ENCODE results near the gene CALCB.

Gene CALCB

GRCh38 chr11:15099267-15099666 lies 25.9 kb downstream of the CALCB start:
- H3K27me3 Mint-ChIP-seq: peaks cover 2% of the 10 kb centered on the region
- H3K4me3 Mint-ChIP-seq: no peak overlapping the region
- H3K9me3 Mint-ChIP-seq: no peaks in the 10 kb centered on the region
- no peak overlapping the region for H3K27ac Mint-ChIP-seq
- intact Hi-C loops (cut with micrococcal nuclease): no loop called here
- H3K36me3 Mint-ChIP-seq (ENCODE audit: low read depth): no peaks in the 10 kb centered on the region
- H3K4me1 Mint-ChIP-seq (ENCODE audit: low read depth): no peaks in the 10 kb centered on the region

- intact Hi-C loops (cut with micrococcal nuclease): loop anchor here (1.0 kb wide), 1 partner anchor 107 kb away; no protein-coding TSS in a partner anchor
- Mint-ChIP-seq H3K27ac (no peak overlapping the region), H3K36me3 (ENCODE audit: low read depth) (no peaks in the 10 kb centered on the region)
Measured at GRCh38 chr11:15101072-15101709, 27.8 kb downstream of the CALCB start.

GRCh38 chr11:15104166-15104565 lies 30.8 kb downstream of the CALCB start:
- Mint-ChIP-seq H3K27me3 (no peaks in the 10 kb centered on the region), H3K27ac (no peak overlapping the region), H3K4me3 (no peak overlapping the region), H3K9me3 (no peaks in the 10 kb centered on the region), H3K36me3 (ENCODE audit: low read depth) (no peaks in the 10 kb centered on the region), H3K4me1 (ENCODE audit: low read depth) (no peaks in the 10 kb centered on the region)
- intact Hi-C loops (cut with micrococcal nuclease): no loop called here

More at GRCh38 chr11:15101072-15101709, 27.8 kb downstream of the CALCB start:
- H3K4me1 Mint-ChIP-seq (ENCODE audit: low read depth): no peaks in the 10 kb centered on the region
- H3K27me3 Mint-ChIP-seq: peaks cover 2% of the 10 kb centered on the region
- no peaks in the 10 kb centered on the region for H3K9me3 Mint-ChIP-seq
- H3K4me3 Mint-ChIP-seq: no peak overlapping the region

GRCh38 chr11:15106201-15106965 lies 33.0 kb downstream of the CALCB start:
- no peak overlapping the region for H3K27ac Mint-ChIP-seq
- no peaks in the 10 kb centered on the region for H3K9me3 Mint-ChIP-seq
- H3K4me1 Mint-ChIP-seq (ENCODE audit: low read depth): no peaks in the 10 kb centered on the region
- H3K36me3 Mint-ChIP-seq (ENCODE audit: low read depth): no peaks in the 10 kb centered on the region
- H3K4me3 Mint-ChIP-seq: no peak overlapping the region
- intact Hi-C loops (cut with micrococcal nuclease): no loop called here
- H3K27me3 Mint-ChIP-seq: no peaks in the 10 kb centered on the region

- H3K4me1 Mint-ChIP-seq (ENCODE audit: low read depth): no peaks in the 10 kb centered on the region
- no peaks in the 10 kb centered on the region for H3K9me3 Mint-ChIP-seq
- H3K36me3 Mint-ChIP-seq (ENCODE audit: low read depth): no peaks in the 10 kb centered on the region
- intact Hi-C loops (cut with micrococcal nuclease): no loop called here
- H3K27ac Mint-ChIP-seq: no peak overlapping the region
- H3K27me3 Mint-ChIP-seq: no peaks in the 10 kb centered on the region
- no peak overlapping the region for H3K4me3 Mint-ChIP-seq
Measured at GRCh38 chr11:15107730-15108515, 34.5 kb downstream of the CALCB start.

GRCh38 chr11:15108592-15109130 lies 35.3 kb downstream of the CALCB start:
- no peak overlapping the region for H3K4me3 Mint-ChIP-seq
- peaks cover 3% of the 10 kb centered on the region for H3K27me3 Mint-ChIP-seq
- H3K27ac Mint-ChIP-seq: no peak overlapping the region
- no peaks in the 10 kb centered on the region for H3K9me3 Mint-ChIP-seq
- peaks cover 7% of the 10 kb centered on the region for H3K4me1 Mint-ChIP-seq (ENCODE audit: low read depth)
- H3K36me3 Mint-ChIP-seq (ENCODE audit: low read depth): no peaks in the 10 kb centered on the region
- intact Hi-C loops (cut with micrococcal nuclease): no loop called here

- Mint-ChIP-seq H3K4me1 (ENCODE audit: low read depth) (peaks cover 10% of the 10 kb centered on the region), H3K27me3 (peaks cover 11% of the 10 kb centered on the region), H3K9me3 (no peaks in the 10 kb centered on the region), H3K36me3 (ENCODE audit: low read depth) (no peaks in the 10 kb centered on the region), H3K4me3 (no peak overlapping the region), H3K27ac (no peak overlapping the region)
- intact Hi-C loops (cut with micrococcal nuclease): no loop called here
Measured at GRCh38 chr11:15109602-15110001, 36.2 kb downstream of the CALCB start.

- Mint-ChIP-seq H3K36me3 (ENCODE audit: low read depth) (no peaks in the 10 kb centered on the region), H3K4me3 (no peak overlapping the region), H3K4me1 (ENCODE audit: low read depth) (peaks cover 16% of the 10 kb centered on the region), H3K27ac (no peak overlapping the region), H3K27me3 (peaks cover 22% of the 10 kb centered on the region), H3K9me3 (no peaks in the 10 kb centered on the region)
- intact Hi-C loops (cut with micrococcal nuclease): no loop called here
Measured at GRCh38 chr11:15111215-15111614, 37.8 kb downstream of the CALCB start.

- Mint-ChIP-seq H3K36me3 (ENCODE audit: low read depth) (no peaks in the 10 kb centered on the region), H3K27ac (no peak overlapping the region), H3K9me3 (no peaks in the 10 kb centered on the region), H3K4me3 (no peak overlapping the region), H3K27me3 (peaks cover 27% of the 10 kb centered on the region), H3K4me1 (ENCODE audit: low read depth) (peaks cover 16% of the 10 kb centered on the region)
- intact Hi-C loops (cut with micrococcal nuclease): no loop called here
Measured at GRCh38 chr11:15112131-15112541, 38.7 kb downstream of the CALCB start.

- H3K9me3 Mint-ChIP-seq: no peaks in the 10 kb centered on the region
- intact Hi-C loops (cut with micrococcal nuclease): no loop called here
- H3K27ac Mint-ChIP-seq: no peak overlapping the region
- H3K27me3 Mint-ChIP-seq: peaks cover 27% of the 10 kb centered on the region
- H3K4me3 Mint-ChIP-seq: no peak overlapping the region
- no peaks in the 10 kb centered on the region for H3K36me3 Mint-ChIP-seq (ENCODE audit: low read depth)
- H3K4me1 Mint-ChIP-seq (ENCODE audit: low read depth): peaks cover 16% of the 10 kb centered on the region
Measured at GRCh38 chr11:15113381-15113780, 40.0 kb downstream of the CALCB start.

GRCh38 chr11:15114501-15115475 lies 41.4 kb downstream of the CALCB start, which contains the start of gene INSC:
TSS of gene INSC (plus strand) at chr11:15114923. CDS start at chr11:15149175, 34,252 bp downstream.
- Mint-ChIP-seq H3K27ac (no peak within 1 kb of the TSS), H3K4me3 (no peak within 1 kb of the TSS)

GRCh38 chr11:15115686-15116085 lies 42.3 kb downstream of the CALCB start:
- Mint-ChIP-seq H3K4me1 (ENCODE audit: low read depth) (peaks cover 16% of the 10 kb centered on the region), H3K27me3 (peaks cover 27% of the 10 kb centered on the region), H3K27ac (no peak overlapping the region), H3K9me3 (no peaks in the 10 kb centered on the region), H3K4me3 (no peak overlapping the region), H3K36me3 (ENCODE audit: low read depth) (no peaks in the 10 kb centered on the region)
- intact Hi-C loops (cut with micrococcal nuclease): no loop called here

More at GRCh38 chr11:15114501-15115475, 41.4 kb downstream of the CALCB start, which contains the start of gene INSC:
- peaks cover 27% of the 10 kb centered on the region for H3K27me3 Mint-ChIP-seq
- H3K4me1 Mint-ChIP-seq (ENCODE audit: low read depth): peaks cover 16% of the 10 kb centered on the region
- no peaks in the 10 kb centered on the region for H3K36me3 Mint-ChIP-seq (ENCODE audit: low read depth)
- intact Hi-C loops (cut with micrococcal nuclease): no loop called here
- no peaks in the 10 kb centered on the region for H3K9me3 Mint-ChIP-seq

- H3K27me3 Mint-ChIP-seq: peaks cover 27% of the 10 kb centered on the region
- no peaks in the 10 kb centered on the region for H3K36me3 Mint-ChIP-seq (ENCODE audit: low read depth)
- H3K27ac Mint-ChIP-seq: no peak overlapping the region
- H3K4me3 Mint-ChIP-seq: no peak overlapping the region
- H3K9me3 Mint-ChIP-seq: no peaks in the 10 kb centered on the region
- intact Hi-C loops (cut with micrococcal nuclease): no loop called here
- H3K4me1 Mint-ChIP-seq (ENCODE audit: low read depth): peaks cover 16% of the 10 kb centered on the region
Measured at GRCh38 chr11:15117751-15118150, 44.4 kb downstream of the CALCB start.

Measured in dendritic cell treated with granulocyte-macrophage colony-stimulating factor and Interleukin-4, amounts not matched to agents 40 ng/mL and 50 ng/mL, for 4 days (primary cell).